Hepatocyte (in vitro differentiated cells): Measurements from ENCODE around the gene SPRED2. TPM values are rescaled to one million over a fixed set of nuclear protein-coding genes. Genes with fewer than 3 reads are reported as not detected.

Experiments
- DNase-seq: peaks from one replicate; pipeline ENCODE4 v3.0.0-alpha.2; 2016; ENCODE audit warnings: low spot score
- H2AFZ ChIP-seq: fragments of 200-600 bp; sonication (generic); 2 replicates; pipeline ENCODE4 v1.6.0; 2016; ENCODE audit warnings: antibody characterized with exemption, mild to moderate bottlenecking
- H3K27ac ChIP-seq: fragments of 200-600 bp; sonication (generic); 2 replicates; pipeline ENCODE4 v1.5.1; 2016; ENCODE audit warnings: mild to moderate bottlenecking
- H3K27me3 ChIP-seq: fragments of 200-600 bp; sonication (generic); 2 replicates; pipeline ENCODE4 v1.6.1; 2016
- H3K36me3 ChIP-seq: fragments of 200-600 bp; sonication (generic); replicated peaks from 2 replicates; pipeline ENCODE4 v1.5.1; 2016; ENCODE audit warnings: low read depth; ENCODE audit not compliant: insufficient read depth
- H3K4me1 ChIP-seq: fragments of 200-600 bp; sonication (generic); 2 replicates; pipeline ENCODE4 v1.5.1; 2016; ENCODE audit warnings: mild to moderate bottlenecking, moderate library complexity; ENCODE audit not compliant: insufficient read depth
- H3K4me2 ChIP-seq: fragments of 200-600 bp; sonication (generic); 2 replicates; pipeline ENCODE4 v1.6.0; 2016
- H3K4me3 ChIP-seq: fragments of 200-600 bp; sonication (generic); 2 replicates; pipeline ENCODE4 v1.5.1; 2016; ENCODE audit warnings: mild to moderate bottlenecking
- H3K79me2 ChIP-seq: fragments of 200-600 bp; sonication (generic); 2 replicates; pipeline ENCODE4 v1.6.0; 2017; ENCODE audit warnings: mild to moderate bottlenecking
- H3K9me2 ChIP-seq: fragments of 200-600 bp; sonication (generic); replicated peaks from 2 replicates; pipeline ENCODE4 v1.6.0; 2017; ENCODE audit warnings: mild to moderate bottlenecking; ENCODE audit not compliant: insufficient read depth
- H3K9me3 ChIP-seq: fragments of 200-600 bp; sonication (generic); 2 replicates; pipeline ENCODE4 v1.5.1; 2016; ENCODE audit warnings: low read depth, mild to moderate bottlenecking
- H4K20me1 ChIP-seq: fragments of 200-600 bp; sonication (generic); 2 replicates; pipeline ENCODE4 v1.6.0; 2016; ENCODE audit warnings: mild to moderate bottlenecking; ENCODE audit not compliant: insufficient read depth, poor library complexity, severe bottlenecking
- EZH2 ChIP-seq: fragments of 200-600 bp; sonication (generic); IDR thresholded peaks from 2 replicates; pipeline ENCODE4 v1.6.1; 2016; ENCODE audit warnings: antibody characterized with exemption, mild to moderate bottlenecking, borderline replicate concordance
- EZH2phosphoT487 ChIP-seq: fragments of 200-600 bp; sonication (generic); IDR thresholded peaks from one replicate; pipeline ENCODE4 v1.6.1; 2018; ENCODE audit warnings: antibody characterized with exemption, mild to moderate bottlenecking, low read depth, moderate library complexity; ENCODE audit not compliant: unreplicated experiment, severe bottlenecking
- WGBS: methylation state at CpG from one replicate; pipeline ENCODE4 v1.1.6; 2016; ENCODE audit warnings: low lambda C conversion rate; ENCODE audit errors: missing lambda C conversion rate; 5-methylcytosine and 5-hydroxymethylcytosine counted together
- polyA plus RNA-seq: library from polyadenylated mRNA; unstranded; fragments of >200 nt; fragmentation: Nextera tagmentation; extraction: Ambion mirVana; gene quantifications from 2 replicates; pipeline ENCODE4 v1.2.1, GENCODE V29; 2016
- total RNA-seq: library from RNA; depleted of rRNA; stranded (reverse); fragments of >200 nt; gene quantifications from 2 replicates; pipeline ENCODE4 v1.2.3, GENCODE V29; 2014
- TF ChIP-seq, protein P1 (sequence below): fragments of 200-600 bp; sonication (generic); IDR thresholded peaks from 2 replicates; pipeline ENCODE4 v1.5.1; 2016; ENCODE audit warnings: antibody characterized with exemption, mild to moderate bottlenecking; ENCODE audit not compliant: poor library complexity

SPRED2 gene
- total and polyA plus RNA-seq, 2 experiments from 2014 or later, result 12.7 to 14.1 TPM

DNA sequence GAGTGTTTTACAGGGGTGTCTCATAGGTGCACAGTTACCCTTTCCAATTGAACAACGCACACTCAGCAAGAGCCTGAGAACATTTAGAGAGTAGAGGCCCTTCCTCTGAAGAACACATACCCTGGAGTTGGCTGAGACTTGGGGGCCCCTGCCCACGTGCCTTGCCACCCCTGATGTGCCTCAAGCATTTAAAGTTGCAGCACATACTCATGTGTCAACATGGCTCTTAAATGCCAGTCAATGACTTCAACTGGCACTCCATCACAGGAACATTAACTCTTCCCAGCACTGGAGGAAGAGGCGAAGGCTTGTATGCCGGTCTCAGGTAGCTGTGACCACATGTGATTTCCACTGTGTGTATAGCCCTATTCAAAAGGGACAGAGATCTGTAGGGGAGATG, 57.4 kb downstream of the SPRED2 start:
- Histone ChIP-seq H4K20me1 (no peaks in the 10 kb centered on the region), H3K4me1 (peaks cover 55% of the 10 kb centered on the region), H3K36me3 (no peaks in the 10 kb centered on the region), H3K4me2 (no peak overlapping the region), H3K4me3 (no peak overlapping the region), H3K27ac (no peak overlapping the region), H3K79me2 (peaks cover 72% of the 10 kb centered on the region), H3K27me3 (no peaks in the 10 kb centered on the region), H3K9me2 (no peaks in the 10 kb centered on the region), H3K9me3 (no peaks in the 10 kb centered on the region), H2AFZ (no peak overlapping the region)
- TF ChIP-seq EZH2, result no peak
- no peak for TF ChIP-seq EZH2phosphoT487
- TF ChIP-seq, protein P1, sequence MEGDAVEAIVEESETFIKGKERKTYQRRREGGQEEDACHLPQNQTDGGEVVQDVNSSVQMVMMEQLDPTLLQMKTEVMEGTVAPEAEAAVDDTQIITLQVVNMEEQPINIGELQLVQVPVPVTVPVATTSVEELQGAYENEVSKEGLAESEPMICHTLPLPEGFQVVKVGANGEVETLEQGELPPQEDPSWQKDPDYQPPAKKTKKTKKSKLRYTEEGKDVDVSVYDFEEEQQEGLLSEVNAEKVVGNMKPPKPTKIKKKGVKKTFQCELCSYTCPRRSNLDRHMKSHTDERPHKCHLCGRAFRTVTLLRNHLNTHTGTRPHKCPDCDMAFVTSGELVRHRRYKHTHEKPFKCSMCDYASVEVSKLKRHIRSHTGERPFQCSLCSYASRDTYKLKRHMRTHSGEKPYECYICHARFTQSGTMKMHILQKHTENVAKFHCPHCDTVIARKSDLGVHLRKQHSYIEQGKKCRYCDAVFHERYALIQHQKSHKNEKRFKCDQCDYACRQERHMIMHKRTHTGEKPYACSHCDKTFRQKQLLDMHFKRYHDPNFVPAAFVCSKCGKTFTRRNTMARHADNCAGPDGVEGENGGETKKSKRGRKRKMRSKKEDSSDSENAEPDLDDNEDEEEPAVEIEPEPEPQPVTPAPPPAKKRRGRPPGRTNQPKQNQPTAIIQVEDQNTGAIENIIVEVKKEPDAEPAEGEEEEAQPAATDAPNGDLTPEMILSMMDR, result no peak
- 93% methylated on average over 4 of the region's 4 CpGs for WGBS
- no peak for DNase-seq

DNA sequence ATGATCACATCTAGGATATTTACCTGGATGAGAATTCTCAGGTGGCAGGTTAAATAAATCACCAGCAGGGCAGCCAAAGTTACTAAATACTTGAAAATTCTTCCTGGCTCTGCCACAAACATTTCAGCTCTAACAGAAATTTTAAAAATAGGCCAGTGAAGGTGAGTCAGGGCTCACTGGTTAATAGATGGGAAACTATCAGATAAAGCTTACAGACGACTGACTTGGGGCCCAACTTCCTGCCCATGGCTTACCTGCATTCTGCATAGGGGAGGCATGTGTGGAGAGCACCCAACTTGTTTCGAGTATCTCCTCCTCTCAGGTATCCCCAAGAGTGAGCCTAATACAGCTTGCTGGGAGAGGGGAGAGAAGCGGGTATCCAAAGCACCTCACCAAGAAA, 57.8 kb downstream of the SPRED2 start:
- H3K4me3 ChIP-seq, result no peak overlapping the region
- H2AFZ ChIP-seq, result no peak overlapping the region
- no peaks in the 10 kb centered on the region for H3K27me3 ChIP-seq
- no peaks in the 10 kb centered on the region for H3K9me2 ChIP-seq
- 74% methylated on average over 3 of the region's 3 CpGs for WGBS
- no peak overlapping the region for H3K4me2 ChIP-seq
- H3K79me2 ChIP-seq, result peaks cover 74% of the 10 kb centered on the region
- H3K36me3 ChIP-seq, result no peaks in the 10 kb centered on the region
- H3K4me1 ChIP-seq, result peaks cover 51% of the 10 kb centered on the region
- H4K20me1 ChIP-seq, result no peaks in the 10 kb centered on the region
- H3K27ac ChIP-seq, result no peak overlapping the region
- H3K9me3 ChIP-seq, result no peaks in the 10 kb centered on the region
- TF ChIP-seq, protein P1, result no peak
- TF ChIP-seq EZH2phosphoT487 (no peak), EZH2 (no peak)
- DNase-seq, result no peak

- WGBS, result 15% methylated on average over 1 of the region's 1 CpG
- Histone ChIP-seq H3K79me2 (peaks cover 73% of the 10 kb centered on the region), H3K36me3 (no peaks in the 10 kb centered on the region), H3K4me3 (no peak overlapping the region), H3K4me1 (peaks cover 44% of the 10 kb centered on the region), H3K9me3 (no peaks in the 10 kb centered on the region), H3K27ac (peak overlapping the region; percentile 5), H3K9me2 (no peaks in the 10 kb centered on the region), H3K4me2 (peak overlapping the region; percentile 3), H4K20me1 (no peaks in the 10 kb centered on the region), H3K27me3 (no peaks in the 10 kb centered on the region), H2AFZ (no peak overlapping the region)
- no peak for TF ChIP-seq EZH2
- TF ChIP-seq, protein P1, result no peak
- TF ChIP-seq EZH2phosphoT487, result no peak
- DNase-seq, result no peak
Measured at GRCh38 chr2:65373365-65373918, 59.0 kb downstream of the SPRED2 start.

GRCh38 chr2:65372619-65373018, 59.8 kb downstream of the SPRED2 start:
- H3K9me3 ChIP-seq, result no peaks in the 10 kb centered on the region
- H3K27me3 ChIP-seq, result no peaks in the 10 kb centered on the region
- H3K4me2 ChIP-seq, result no peak overlapping the region
- no peak overlapping the region for H2AFZ ChIP-seq
- H3K4me1 ChIP-seq, result peaks cover 39% of the 10 kb centered on the region
- peak overlapping the region; percentile 5 for H3K27ac ChIP-seq
- no peaks in the 10 kb centered on the region for H4K20me1 ChIP-seq
- no peaks in the 10 kb centered on the region for H3K9me2 ChIP-seq
- no peak overlapping the region for H3K4me3 ChIP-seq
- 94% methylated on average over 1 of the region's 1 CpG for WGBS
- peaks cover 81% of the 10 kb centered on the region for H3K79me2 ChIP-seq
- TF ChIP-seq EZH2phosphoT487, result no peak
- TF ChIP-seq, protein P1, result no peak
- no peak for TF ChIP-seq EZH2
- H3K36me3 ChIP-seq, result no peaks in the 10 kb centered on the region
- no peak for DNase-seq
